ENCODE results near the gene TMEM88.

The TMEM88 gene

GRCh38 chr17:7882068-7882467 is 27.2 kb downstream of the TMEM88 start:
- H3K27ac Mint-ChIP-seq, result no peak overlapping the region
- no peak overlapping the region for H3K4me3 Mint-ChIP-seq
- H3K36me3 Mint-ChIP-seq, result peaks cover 3% of the 10 kb centered on the region
- H3K9me3 Mint-ChIP-seq, result no peaks in the 10 kb centered on the region
- H3K4me1 Mint-ChIP-seq, result no peaks in the 10 kb centered on the region
- H3K27me3 Mint-ChIP-seq, result no peaks in the 10 kb centered on the region

GRCh38 chr17:7882629-7883028 is 27.8 kb downstream of the TMEM88 start:
- peaks cover 3% of the 10 kb centered on the region for H3K36me3 Mint-ChIP-seq
- H3K27ac Mint-ChIP-seq, result no peak overlapping the region
- H3K27me3 Mint-ChIP-seq, result no peaks in the 10 kb centered on the region

GRCh38 chr17:7883781-7884386 is 29.0 kb downstream of the TMEM88 start:
- peaks cover 3% of the 10 kb centered on the region for H3K36me3 Mint-ChIP-seq
- peak overlapping the region; percentile 77 for H3K27ac Mint-ChIP-seq
- H3K4me1 Mint-ChIP-seq, result no peaks in the 10 kb centered on the region
- H3K9me3 Mint-ChIP-seq, result no peaks in the 10 kb centered on the region
- H3K4me3 Mint-ChIP-seq, result peak overlapping the region; percentile 73
- H3K27me3 Mint-ChIP-seq, result no peaks in the 10 kb centered on the region

More at GRCh38 chr17:7882629-7883028, 27.8 kb downstream of the TMEM88 start:
- Mint-ChIP-seq H3K9me3 (no peaks in the 10 kb centered on the region), H3K4me1 (no peaks in the 10 kb centered on the region), H3K4me3 (no peak overlapping the region)

GRCh38 chr17:7884581-7885366 is 29.9 kb downstream of the TMEM88 start:
- Mint-ChIP-seq H3K27ac (peak overlapping the region; percentile 72), H3K4me1 (peaks cover 5% of the 10 kb centered on the region), H3K27me3 (no peaks in the 10 kb centered on the region), H3K9me3 (no peaks in the 10 kb centered on the region), H3K4me3 (peak overlapping the region; percentile 61), H3K36me3 (peaks cover 3% of the 10 kb centered on the region)

GRCh38 chr17:7885367-7886226 is 30.7 kb downstream of the TMEM88 start:
- H3K27ac Mint-ChIP-seq, result peak overlapping the region; percentile 63
- H3K27me3 Mint-ChIP-seq, result no peaks in the 10 kb centered on the region
- H3K4me1 Mint-ChIP-seq, result peaks cover 10% of the 10 kb centered on the region
- H3K9me3 Mint-ChIP-seq, result no peaks in the 10 kb centered on the region
- H3K4me3 Mint-ChIP-seq, result peak overlapping the region; percentile 37
- peaks cover 7% of the 10 kb centered on the region for H3K36me3 Mint-ChIP-seq

- Mint-ChIP-seq H3K9me3 (no peaks in the 10 kb centered on the region), H3K4me1 (peaks cover 11% of the 10 kb centered on the region), H3K27me3 (no peaks in the 10 kb centered on the region), H3K4me3 (no peak overlapping the region), H3K36me3 (peaks cover 8% of the 10 kb centered on the region), H3K27ac (no peak overlapping the region)
Measured at GRCh38 chr17:7886227-7887037, 31.6 kb downstream of the TMEM88 start.

GRCh38 chr17:7887038-7887481 is 32.2 kb downstream of the TMEM88 start:
- no peaks in the 10 kb centered on the region for H3K27me3 Mint-ChIP-seq
- peaks cover 11% of the 10 kb centered on the region for H3K4me1 Mint-ChIP-seq
- H3K36me3 Mint-ChIP-seq, result peaks cover 10% of the 10 kb centered on the region
- H3K9me3 Mint-ChIP-seq, result no peaks in the 10 kb centered on the region
- H3K27ac Mint-ChIP-seq, result no peak overlapping the region
- H3K4me3 Mint-ChIP-seq, result no peak overlapping the region

- no peak overlapping the region for H3K27ac Mint-ChIP-seq
- H3K9me3 Mint-ChIP-seq, result no peaks in the 10 kb centered on the region
- H3K36me3 Mint-ChIP-seq, result peaks cover 11% of the 10 kb centered on the region
- no peaks in the 10 kb centered on the region for H3K27me3 Mint-ChIP-seq
- no peak overlapping the region for H3K4me3 Mint-ChIP-seq
- peaks cover 11% of the 10 kb centered on the region for H3K4me1 Mint-ChIP-seq
Measured at GRCh38 chr17:7887482-7888183, 32.8 kb downstream of the TMEM88 start.

GRCh38 chr17:7888184-7888920 is 33.5 kb downstream of the TMEM88 start, which contains the start of gene CHD3:
CHD3 (plus strand) TSS chr17:7888789; CDS start chr17:7889001, 212 bp downstream.
- H3K4me1 Mint-ChIP-seq, result peaks cover 11% of the 10 kb centered on the region
- H3K9me3 Mint-ChIP-seq, result no peaks in the 10 kb centered on the region
- H3K36me3 Mint-ChIP-seq, result peaks cover 11% of the 10 kb centered on the region
- peak within 1 kb of the TSS; percentile 15 for H3K4me3 Mint-ChIP-seq
- no peak within 1 kb of the TSS for H3K27ac Mint-ChIP-seq
- no peaks in the 10 kb centered on the region for H3K27me3 Mint-ChIP-seq

- peaks cover 16% of the 10 kb centered on the region for H3K36me3 Mint-ChIP-seq
- peaks cover 11% of the 10 kb centered on the region for H3K4me1 Mint-ChIP-seq
- no peaks in the 10 kb centered on the region for H3K27me3 Mint-ChIP-seq
- H3K4me3 Mint-ChIP-seq, result peak overlapping the region; percentile 15
- no peak overlapping the region for H3K27ac Mint-ChIP-seq
- H3K9me3 Mint-ChIP-seq, result no peaks in the 10 kb centered on the region
Measured at GRCh38 chr17:7889166-7889955, 34.5 kb downstream of the TMEM88 start.

GRCh38 chr17:7893187-7893880 is 38.5 kb downstream of the TMEM88 start:
- H3K36me3 Mint-ChIP-seq, result peaks cover 30% of the 10 kb centered on the region
- no peaks in the 10 kb centered on the region for H3K27me3 Mint-ChIP-seq
- peaks cover 27% of the 10 kb centered on the region for H3K4me1 Mint-ChIP-seq
- H3K9me3 Mint-ChIP-seq, result no peaks in the 10 kb centered on the region
- peak overlapping the region; percentile 59 for H3K27ac Mint-ChIP-seq
- no peak overlapping the region for H3K4me3 Mint-ChIP-seq

- Mint-ChIP-seq H3K27ac (peak overlapping the region; percentile 59), H3K36me3 (peaks cover 32% of the 10 kb centered on the region), H3K4me1 (peaks cover 26% of the 10 kb centered on the region), H3K4me3 (no peak overlapping the region), H3K27me3 (no peaks in the 10 kb centered on the region), H3K9me3 (no peaks in the 10 kb centered on the region)
Measured at GRCh38 chr17:7894226-7894625, 39.4 kb downstream of the TMEM88 start.

- Mint-ChIP-seq H3K27ac (peak overlapping the region; percentile 76), H3K4me3 (no peak overlapping the region)
Measured at GRCh38 chr17:7894866-7895265, 40.0 kb downstream of the TMEM88 start.

More at GRCh38 chr17:7894866-7895265, 40.0 kb downstream of the TMEM88 start:
- Mint-ChIP-seq H3K4me1 (peaks cover 22% of the 10 kb centered on the region), H3K9me3 (no peaks in the 10 kb centered on the region), H3K27me3 (no peaks in the 10 kb centered on the region), H3K36me3 (peaks cover 32% of the 10 kb centered on the region)
